Ishikawa (cell line): ENCODE results near the gene CASTOR1.

Experiments
- CEBPB ChIP-seq: IDR thresholded peaks from 2 replicates; pipeline ENCODE4 v1.6.1; 2012
- CREB1 ChIP-seq: IDR thresholded peaks from 2 replicates; pipeline ENCODE4 v1.6.1; 2012; ENCODE audit warnings: low read depth
- EGR1 ChIP-seq: IDR thresholded peaks from 2 replicates; pipeline ENCODE4 v1.6.1; 2012
- EP300 ChIP-seq: IDR thresholded peaks from 2 replicates; pipeline ENCODE4 v1.6.1; 2012; ENCODE audit warnings: borderline replicate concordance
- FOXM1 ChIP-seq: IDR thresholded peaks from 2 replicates; pipeline ENCODE4 v1.6.1; 2012; ENCODE audit warnings: low read depth, borderline replicate concordance
- NFIC ChIP-seq: IDR thresholded peaks from 2 replicates; pipeline ENCODE4 v1.6.1; 2012
- RAD21 ChIP-seq: IDR thresholded peaks from 2 replicates; pipeline ENCODE4 v1.6.1; 2012; ENCODE audit warnings: low read depth
- TCF12 ChIP-seq: IDR thresholded peaks from 2 replicates; pipeline ENCODE4 v1.6.1; 2012; ENCODE audit warnings: low read depth
- TEAD4 ChIP-seq: IDR thresholded peaks from 2 replicates; pipeline ENCODE4 v1.6.1; 2012
- USF1 ChIP-seq: IDR thresholded peaks from 2 replicates; pipeline ENCODE4 v1.6.1; 2012
- YY1 ChIP-seq: IDR thresholded peaks from 2 replicates; pipeline ENCODE4 v1.6.1; 2012; ENCODE audit warnings: low read depth
- ZBTB7A ChIP-seq: IDR thresholded peaks from 2 replicates; pipeline ENCODE4 v1.6.1; 2012; ENCODE audit warnings: low read depth
- TF ChIP-seq, protein P1 (sequence below): IDR thresholded peaks from 2 replicates; pipeline ENCODE4 v1.6.1; 2012; ENCODE audit warnings: low read depth, mild to moderate bottlenecking
- TF ChIP-seq, protein P2 (sequence below): IDR thresholded peaks from 2 replicates; pipeline ENCODE4 v1.6.1; 2012

Gene CASTOR1

DNA sequence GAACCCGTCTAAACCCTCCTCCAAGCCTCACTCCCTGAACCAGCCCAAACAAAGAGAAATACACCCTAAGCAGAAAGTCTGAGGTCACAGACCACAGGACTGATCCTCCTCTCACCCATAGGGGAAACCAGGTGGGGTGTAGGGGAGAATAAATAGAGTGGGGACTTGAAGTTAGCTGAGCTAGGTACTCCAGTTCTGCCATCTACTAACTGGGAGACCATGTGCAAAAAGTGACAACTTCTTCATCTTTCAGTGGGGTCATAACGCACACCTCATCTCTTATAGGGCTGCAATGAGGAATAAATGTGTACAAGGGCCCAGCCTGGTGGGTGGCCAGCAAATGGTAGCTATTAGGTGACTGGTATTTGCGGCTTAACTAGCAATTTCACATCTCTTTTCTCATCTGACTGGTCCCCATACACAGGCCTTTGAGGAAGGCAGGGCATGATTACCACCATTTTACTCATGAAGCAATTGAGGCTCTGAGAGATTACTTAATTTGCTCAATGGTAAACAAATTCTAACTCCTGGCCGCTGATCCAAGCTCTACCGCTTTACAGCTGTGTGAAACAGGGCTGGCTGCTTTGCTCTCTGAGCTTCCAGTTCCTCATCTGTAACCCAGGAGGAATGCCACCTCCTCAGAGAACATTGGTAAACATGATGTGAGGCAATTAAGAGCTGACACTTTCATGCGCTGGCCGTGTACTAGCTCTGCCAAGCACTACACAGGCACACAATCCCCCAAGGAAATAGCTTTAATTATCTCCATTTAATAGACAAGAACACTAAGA lies 20.8 kb upstream of the CASTOR1 start:
- no peak for TF ChIP-seq CREB1
- no peak for TF ChIP-seq FOXM1
- no peak for TF ChIP-seq NFIC
- TF ChIP-seq RAD21 = no peak
- TF ChIP-seq CEBPB = no peak
- no peak for TF ChIP-seq ZBTB7A
- TF ChIP-seq, protein P1, sequence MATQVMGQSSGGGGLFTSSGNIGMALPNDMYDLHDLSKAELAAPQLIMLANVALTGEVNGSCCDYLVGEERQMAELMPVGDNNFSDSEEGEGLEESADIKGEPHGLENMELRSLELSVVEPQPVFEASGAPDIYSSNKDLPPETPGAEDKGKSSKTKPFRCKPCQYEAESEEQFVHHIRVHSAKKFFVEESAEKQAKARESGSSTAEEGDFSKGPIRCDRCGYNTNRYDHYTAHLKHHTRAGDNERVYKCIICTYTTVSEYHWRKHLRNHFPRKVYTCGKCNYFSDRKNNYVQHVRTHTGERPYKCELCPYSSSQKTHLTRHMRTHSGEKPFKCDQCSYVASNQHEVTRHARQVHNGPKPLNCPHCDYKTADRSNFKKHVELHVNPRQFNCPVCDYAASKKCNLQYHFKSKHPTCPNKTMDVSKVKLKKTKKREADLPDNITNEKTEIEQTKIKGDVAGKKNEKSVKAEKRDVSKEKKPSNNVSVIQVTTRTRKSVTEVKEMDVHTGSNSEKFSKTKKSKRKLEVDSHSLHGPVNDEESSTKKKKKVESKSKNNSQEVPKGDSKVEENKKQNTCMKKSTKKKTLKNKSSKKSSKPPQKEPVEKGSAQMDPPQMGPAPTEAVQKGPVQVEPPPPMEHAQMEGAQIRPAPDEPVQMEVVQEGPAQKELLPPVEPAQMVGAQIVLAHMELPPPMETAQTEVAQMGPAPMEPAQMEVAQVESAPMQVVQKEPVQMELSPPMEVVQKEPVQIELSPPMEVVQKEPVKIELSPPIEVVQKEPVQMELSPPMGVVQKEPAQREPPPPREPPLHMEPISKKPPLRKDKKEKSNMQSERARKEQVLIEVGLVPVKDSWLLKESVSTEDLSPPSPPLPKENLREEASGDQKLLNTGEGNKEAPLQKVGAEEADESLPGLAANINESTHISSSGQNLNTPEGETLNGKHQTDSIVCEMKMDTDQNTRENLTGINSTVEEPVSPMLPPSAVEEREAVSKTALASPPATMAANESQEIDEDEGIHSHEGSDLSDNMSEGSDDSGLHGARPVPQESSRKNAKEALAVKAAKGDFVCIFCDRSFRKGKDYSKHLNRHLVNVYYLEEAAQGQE = no peak

DNA sequence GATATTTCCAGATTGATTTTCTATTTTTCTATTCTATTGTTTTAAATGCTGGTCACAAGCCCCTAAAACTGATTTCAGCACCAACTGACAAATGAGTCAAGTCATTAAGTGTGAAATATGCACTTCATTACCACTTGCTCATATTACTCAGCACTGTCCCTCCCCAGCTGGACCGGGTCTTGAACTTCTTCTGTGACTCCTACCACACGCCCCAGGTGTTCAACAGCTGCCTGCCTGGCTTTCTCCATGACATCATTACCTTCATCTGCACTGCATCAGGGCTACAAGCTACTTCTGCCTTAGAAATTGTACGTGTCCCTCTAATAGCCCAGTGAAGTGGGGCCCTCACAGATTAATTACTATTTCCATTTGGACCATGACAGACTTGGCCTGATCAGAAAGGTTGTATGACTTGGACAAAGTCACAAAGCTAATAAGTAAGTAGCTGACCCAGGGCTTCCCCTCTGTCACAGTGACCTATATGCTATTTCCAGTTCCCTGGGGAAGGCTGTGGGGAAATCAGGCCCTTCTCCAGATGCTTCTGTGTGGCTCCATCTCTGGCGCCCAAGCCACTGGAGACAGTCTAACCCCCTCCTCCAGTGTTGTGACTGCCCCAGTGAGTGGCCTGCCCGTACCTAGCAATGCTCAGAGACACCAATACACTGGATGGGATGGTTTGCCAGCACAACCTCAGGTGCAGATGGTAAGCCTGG lies 19.4 kb upstream of the CASTOR1 start:
- TF ChIP-seq, protein P1 = no peak
- peak; percentile 63 for TF ChIP-seq TCF12

DNA sequence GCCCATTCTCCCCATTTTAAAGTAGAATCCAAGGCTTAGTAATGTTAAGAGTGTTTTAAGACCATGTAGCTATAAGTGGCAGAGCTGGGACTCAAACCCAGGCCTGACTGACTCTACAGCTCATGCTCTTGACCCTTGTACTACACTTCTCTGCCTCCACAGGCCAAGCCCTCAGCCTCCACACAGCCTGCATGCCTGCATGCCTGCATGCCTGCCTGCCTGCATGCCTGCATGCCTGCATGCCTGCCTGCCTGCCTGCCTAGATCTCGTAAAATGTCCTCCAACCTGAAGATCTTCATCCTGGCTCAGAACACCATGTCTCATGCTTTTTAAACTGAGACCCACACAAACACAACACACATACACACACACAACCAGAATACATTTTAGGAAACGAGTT lies 18.8 kb upstream of the CASTOR1 start:
- TF ChIP-seq USF1 (no peak), TEAD4 (peak; percentile 18; the same call in 1 of the 2 replicates), FOXM1 (no peak), ZBTB7A (no peak)
- TF ChIP-seq, protein P1 = no peak

GRCh38 chr22:30307041-30307574 lies 17.8 kb upstream of the CASTOR1 start:
- TF ChIP-seq NFIC (peak; percentile 54), ZBTB7A (no peak), TEAD4 (no peak)

DNA sequence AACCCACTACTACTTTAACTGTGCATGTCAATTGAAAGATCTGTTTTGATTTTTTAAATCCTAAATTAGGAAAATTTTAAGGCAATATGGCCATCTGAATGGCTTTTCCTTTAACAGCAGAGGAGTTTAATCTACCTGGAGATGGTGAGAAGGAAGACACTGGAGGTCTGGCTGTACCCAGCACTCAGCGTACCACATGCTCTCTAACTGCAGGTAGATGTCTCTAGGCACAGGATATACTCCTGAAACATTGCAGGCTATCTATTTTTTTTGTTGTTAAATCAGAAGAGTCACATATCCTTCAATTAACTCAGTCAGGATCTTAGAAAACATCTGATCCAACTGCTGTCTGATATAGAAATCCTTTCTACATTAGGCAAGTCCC lies 17.3 kb upstream of the CASTOR1 start:
- TF ChIP-seq NFIC (no peak), YY1 (no peak)

DNA sequence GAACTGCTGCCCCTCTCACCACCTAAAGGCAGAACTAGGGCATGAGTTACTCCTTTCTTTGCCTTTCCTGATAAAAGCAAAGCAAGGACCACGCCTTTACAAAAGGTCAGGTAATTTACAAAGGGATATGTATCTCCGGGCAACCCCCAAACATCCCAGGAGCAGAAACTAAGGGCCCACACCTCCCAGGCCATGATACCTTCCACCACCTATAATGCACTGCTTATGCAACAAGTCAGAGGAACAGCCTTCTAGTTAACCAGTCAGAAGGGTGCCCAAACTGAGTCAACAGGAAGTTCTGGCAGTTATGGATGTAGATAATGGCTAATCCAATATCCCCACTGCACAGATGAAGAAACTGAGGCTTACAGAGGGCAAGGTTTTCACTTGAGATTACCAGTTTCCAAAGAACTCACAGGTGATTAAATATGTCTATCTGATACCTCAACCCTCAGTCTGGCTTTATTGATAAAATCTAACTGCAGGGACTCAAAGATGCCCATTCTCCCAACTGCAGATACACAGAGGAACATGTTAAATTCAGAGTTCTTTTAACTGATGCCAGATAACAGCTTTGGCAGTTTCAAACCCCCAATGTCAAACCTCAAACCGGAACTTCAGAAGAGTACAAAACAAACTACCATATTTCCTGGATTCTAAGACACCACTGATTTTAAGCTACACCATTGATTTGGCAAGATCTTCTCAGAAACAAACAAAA lies 16.8 kb upstream of the CASTOR1 start:
- TF ChIP-seq RAD21 (no peak), USF1 (no peak), FOXM1 (no peak), ZBTB7A (no peak), EP300 (no peak), CREB1 (no peak), NFIC (no peak), TEAD4 (no peak), YY1 (no peak), CEBPB (no peak), EGR1 (no peak), TCF12 (no peak)
- TF ChIP-seq, protein P1 = no peak
- TF ChIP-seq, protein P2, sequence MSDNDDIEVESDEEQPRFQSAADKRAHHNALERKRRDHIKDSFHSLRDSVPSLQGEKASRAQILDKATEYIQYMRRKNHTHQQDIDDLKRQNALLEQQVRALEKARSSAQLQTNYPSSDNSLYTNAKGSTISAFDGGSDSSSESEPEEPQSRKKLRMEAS = no peak
